HG02623 (cell line): ENCODE measurements around the gene LMOD3.

ENCODE experiments used
- ATAC-seq: cut with Tn5 transposase; IDR thresholded peaks from one replicate; pipeline ENCODE4 v1.9.1; 2021; ENCODE audit warnings: moderate library complexity; ENCODE audit not compliant: unreplicated experiment

The LMOD3 gene

DNA sequence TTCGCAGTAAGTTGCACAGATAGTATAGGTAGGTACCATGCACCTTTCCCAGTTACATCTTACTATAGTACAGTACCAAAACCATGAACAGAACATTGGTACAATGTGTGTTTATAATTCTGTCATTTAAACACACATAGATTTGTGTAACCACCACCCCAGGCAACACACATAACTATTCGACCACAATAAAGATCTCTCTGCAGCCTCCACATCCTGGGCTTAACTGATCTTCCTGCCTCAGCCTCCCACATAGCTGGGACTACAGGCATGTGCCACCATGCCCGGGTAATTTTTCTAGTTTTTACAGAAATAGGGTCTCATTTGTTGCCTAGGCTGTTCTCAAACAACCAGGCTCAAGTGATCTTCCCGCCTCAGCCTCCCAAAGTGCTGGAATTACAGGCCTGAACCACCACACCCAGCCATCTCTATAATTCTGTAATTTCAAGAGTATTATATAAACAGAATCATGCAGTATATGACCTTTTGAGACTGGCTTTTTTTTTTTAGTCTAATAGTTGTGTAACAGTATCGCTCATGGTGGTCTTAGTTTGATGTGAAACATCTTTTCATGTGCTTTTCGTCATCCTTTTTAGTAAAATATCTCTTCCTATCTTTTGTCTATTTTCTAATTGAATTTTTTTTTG is 57.0 kb downstream of the LMOD3 start:
- no peak for ATAC-seq

GRCh38 chr3:69063636-69064035 is 58.8 kb downstream of the LMOD3 start:
- ATAC-seq = no peak

GRCh38 chr3:69059688-69060087 is 62.7 kb downstream of the LMOD3 start:
- no peak for ATAC-seq

GRCh38 chr3:69058947-69059224 is 63.5 kb downstream of the LMOD3 start:
- ATAC-seq = no peak

- peak; percentile 99 for ATAC-seq
These were observed 64.0 kb downstream of the LMOD3 start for GRCh38 chr3:69058180-69058946.
